NCI-H748 (cell line): ENCODE measurements around the gene OTOP2.
A peak's percentile ranks its signal among the peaks of the same experiment; 100 is the strongest.
"Not testable (repeated sequence)": the region's sequence is repeated elsewhere in the genome, so short reads cannot be mapped to it uniquely, and the experiment has no call there.

Experiments
- DNase-seq: peaks from one replicate; lab custom pipeline; 2025; ENCODE audit not compliant: unreplicated experiment; lab: John Stamatoyannopoulos, UW

OTOP2 gene

GRCh38 chr17:74951680-74952421 lies 27.8 kb downstream of the OTOP2 start:
- DNase-seq: no peak

GRCh38 chr17:74952431-74953133 lies 28.5 kb downstream of the OTOP2 start:
- DNase-seq: no peak

DNA sequence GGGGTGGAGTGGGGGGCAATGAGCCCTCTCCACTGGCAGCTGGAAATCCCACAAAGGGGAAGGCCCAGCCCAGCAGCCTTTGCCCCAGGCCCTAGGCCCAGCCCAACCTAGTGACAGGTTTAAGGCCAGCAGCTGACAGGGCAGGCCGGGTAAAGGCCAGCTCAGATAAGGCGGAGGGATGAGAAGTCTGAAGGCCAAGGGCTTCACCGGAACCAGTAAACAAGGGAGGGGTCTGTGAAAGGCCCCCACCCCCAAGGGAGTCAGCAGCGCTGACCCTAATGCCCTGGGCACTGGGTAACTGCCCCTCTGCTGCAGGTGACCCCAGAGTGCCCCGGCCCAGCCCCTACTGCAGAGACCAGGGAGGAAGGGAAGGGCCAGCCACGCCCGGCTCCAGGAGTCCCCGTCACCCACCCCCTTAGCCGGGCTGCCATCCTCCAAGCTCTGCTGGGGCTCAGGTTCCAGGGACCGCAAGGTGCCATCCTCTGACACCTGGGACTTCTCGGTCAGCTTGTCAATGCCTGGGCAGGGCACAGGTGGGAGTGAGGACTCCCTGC lies 29.1 kb downstream of the OTOP2 start:
- DNase-seq: no peak

DNA sequence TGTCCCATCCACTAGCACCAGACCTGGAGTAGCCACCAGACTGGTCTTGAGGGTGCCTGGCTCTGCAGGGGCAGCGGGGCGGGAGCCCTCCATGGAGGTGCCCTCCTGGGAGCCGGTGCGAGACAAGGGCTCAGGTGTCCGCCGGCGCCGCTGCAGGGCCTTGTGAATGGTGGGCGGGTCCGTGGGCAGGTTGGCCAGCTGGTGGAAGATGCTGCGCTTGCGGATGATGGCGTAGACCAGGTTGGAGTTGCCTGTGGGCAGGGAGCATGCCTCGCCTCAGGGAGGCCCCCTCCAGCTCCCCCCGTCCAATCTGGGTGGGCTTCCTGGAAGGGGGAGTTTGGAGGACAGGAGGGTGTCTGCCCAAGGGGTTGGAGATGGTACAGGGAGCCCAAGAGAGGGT lies 30.0 kb downstream of the OTOP2 start:
- no peak for DNase-seq

DNA sequence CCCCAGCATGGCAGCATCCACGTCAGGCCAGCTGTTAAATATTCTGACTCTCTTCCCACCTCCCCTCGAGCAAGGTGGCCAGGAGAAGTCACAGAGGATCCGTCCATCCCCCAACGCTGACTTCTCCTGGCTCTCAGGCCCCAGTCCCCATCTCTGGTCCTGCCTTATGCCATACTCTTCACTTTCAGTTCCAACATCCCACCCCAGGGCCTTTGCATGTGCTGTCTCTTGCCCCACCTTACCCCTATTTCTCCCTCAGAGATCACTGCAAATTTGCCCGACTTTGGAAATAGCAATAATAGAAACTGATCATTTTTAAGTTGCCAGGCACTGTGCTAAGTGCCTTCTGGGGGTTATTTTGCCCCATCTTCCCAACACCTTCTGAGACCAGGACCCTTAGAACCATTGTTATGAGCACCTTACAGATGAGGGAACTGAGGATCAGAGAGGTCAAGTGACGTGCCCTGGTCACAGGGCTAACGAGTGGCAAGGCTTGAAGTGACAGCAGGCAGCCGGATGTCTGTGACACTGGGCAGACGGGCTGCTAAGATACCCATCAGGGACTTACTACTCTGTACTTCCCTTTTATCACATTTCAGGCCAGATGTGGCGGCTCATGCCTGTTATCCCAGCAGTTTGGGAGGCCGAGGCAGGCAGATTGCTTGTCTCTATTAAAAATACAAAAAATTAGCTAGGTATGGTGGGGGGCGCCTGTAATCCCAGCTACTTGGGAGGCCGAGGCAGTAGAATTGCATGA lies 30.8 kb downstream of the OTOP2 start:
- DNase-seq: no peak

DNA sequence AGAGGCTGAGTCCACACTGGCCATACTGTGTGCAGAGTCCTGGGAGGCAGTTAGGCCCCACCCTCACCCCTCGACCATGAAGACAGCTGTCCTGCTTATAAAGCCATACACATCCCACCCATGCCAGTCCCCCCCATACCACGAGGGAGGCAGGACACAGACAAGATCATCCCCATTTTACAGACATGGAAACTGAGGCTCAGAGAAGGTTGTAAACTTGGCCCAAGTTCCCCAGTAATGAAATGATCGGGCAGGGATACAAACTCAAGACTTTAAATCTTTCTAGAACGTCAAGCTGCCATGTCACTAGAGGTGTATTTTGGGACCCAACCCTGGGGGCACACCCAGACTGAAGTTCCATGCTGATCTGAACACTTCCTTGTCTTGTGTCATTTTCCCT lies 32.0 kb downstream of the OTOP2 start:
- no peak for DNase-seq

- peak; percentile 49 for DNase-seq
These were observed 34.1 kb downstream of the OTOP2 start for GRCh38 chr17:74957935-74958740.

DNA sequence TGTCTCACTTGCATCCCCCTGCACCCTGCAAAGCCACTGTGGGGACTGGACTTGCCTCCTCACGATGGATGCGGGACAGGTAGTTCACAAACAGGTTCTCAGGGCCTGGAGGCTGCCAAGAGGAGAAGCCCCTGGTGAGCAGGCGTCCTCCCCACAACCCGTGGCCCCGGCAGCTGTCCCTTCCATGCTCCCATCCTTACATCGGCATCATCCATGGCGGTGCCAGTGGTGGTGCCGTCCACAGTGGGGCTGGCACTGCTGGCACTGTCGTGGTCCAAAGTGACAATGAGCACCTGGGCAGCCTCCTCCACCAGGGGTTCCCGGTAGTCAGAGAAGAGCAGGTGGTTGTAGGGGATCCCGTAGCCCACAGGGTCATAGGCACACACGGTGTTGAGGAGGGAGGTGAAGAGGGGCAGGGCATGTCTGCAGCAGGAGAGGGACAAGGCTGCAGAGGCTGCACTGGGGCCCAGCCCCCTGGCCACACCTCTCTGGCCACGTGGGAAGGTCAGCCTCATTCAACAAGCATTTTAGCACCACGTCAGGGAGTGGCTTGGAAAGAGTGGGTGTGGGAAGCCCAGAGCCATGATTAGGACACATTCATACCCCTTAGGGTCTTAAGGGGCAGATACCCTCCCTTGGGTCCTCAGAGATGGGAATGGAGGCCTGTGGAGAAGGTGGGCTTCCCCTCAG lies 35.9 kb downstream of the OTOP2 start:
- DNase-seq: no peak

DNA sequence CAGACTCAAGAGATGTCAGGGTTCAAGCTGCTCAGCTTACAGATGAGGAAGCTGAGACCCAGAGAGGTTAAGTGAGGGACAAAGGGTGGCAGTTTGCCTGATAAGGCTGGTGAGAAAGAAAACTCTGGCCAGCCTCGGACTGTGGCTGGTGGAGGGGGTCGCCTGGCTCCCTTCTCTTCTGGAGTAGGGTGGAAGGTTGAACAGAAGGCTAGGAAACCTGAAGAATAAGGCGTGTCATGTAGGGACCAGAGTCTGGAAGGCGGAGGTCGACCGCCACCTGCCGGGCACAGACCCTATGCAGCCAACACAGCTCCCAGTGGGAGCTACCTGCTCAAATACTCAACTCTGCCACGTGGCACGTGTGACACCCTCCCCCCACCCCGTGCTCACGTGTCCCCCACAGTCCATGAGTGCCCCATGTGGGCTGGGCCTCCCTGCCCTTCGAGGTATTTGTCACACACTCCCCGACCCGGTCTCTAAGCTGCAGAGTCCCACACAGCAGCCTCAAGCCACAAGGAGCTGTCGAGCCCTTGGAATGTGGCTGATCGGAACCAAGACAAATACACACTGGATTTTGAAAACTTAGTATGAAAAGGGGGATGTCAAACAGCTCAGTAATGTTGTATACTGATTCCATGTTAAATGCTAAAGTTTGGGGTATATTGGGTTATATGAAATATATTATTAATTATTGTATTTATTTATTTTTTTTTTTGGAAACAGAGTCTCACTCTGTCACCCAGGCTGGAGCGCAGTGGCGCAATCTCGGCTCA lies 36.7 kb downstream of the OTOP2 start:
- DNase-seq: no peak

DNA sequence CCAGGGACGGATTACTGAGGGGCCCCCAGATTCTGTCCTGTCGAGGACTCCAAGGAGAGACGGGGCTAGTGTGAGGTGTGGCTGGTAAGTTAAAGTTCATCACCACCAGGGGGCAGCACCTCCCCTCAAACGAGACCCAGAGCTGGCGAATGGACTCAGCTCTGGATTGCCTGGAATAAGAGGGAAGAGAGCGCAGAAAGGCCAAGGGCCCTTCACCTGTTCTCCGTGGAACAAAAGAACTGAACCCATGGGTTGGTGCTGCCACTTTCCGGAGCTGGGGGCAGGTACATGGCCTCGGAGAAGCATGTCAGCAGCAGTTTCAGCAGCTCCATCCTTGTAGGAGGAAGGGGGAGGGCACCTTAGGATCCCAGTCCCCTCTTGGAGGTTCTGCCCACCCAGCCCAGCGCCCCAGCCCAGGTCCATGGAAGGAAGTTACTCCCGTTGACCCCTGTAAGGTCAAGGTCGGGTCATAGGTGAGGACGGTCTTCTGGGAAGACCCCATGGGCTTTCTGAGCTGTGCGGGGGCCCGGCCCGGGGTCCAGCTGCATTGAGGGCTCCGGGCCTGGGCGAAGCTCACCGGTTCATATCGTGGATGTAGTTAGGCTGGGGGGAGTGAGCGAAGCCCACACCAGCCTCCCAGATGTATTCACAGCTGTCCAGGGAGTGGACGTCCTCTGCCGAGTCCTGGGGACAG lies 37.7 kb downstream of the OTOP2 start:
- DNase-seq: peak; percentile 76

GRCh38 chr17:74962622-74963394 lies 38.7 kb downstream of the OTOP2 start:
- DNase-seq: no peak

- no peak for DNase-seq
These were observed 39.6 kb downstream of the OTOP2 start for GRCh38 chr17:74963656-74964055.

DNA sequence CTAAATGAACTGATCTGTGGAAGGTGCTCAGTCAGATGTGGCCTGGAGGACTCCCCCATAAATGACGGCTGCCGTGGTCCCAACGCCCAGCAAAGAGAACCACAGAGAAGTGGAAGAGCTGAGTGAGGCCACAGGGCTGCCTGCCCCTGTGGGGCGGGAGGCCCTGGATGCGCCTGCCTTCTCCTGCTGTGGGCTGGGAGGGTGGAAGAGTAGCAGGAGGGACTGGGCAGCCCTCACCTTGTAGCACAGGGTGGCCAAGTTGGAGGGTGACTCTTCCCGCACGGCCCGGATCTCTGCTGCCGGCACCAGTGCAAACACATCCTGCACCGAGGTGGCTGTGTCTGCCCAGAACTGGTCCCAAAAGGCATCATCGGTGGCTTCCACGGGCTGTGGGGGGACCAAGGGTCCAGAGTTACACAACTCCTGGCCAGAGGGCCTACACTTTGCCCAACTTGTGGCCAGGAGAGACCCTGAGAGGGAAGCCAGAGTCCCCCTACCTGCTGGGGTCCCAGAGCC lies 40.2 kb downstream of the OTOP2 start:
- no peak for DNase-seq

DNA sequence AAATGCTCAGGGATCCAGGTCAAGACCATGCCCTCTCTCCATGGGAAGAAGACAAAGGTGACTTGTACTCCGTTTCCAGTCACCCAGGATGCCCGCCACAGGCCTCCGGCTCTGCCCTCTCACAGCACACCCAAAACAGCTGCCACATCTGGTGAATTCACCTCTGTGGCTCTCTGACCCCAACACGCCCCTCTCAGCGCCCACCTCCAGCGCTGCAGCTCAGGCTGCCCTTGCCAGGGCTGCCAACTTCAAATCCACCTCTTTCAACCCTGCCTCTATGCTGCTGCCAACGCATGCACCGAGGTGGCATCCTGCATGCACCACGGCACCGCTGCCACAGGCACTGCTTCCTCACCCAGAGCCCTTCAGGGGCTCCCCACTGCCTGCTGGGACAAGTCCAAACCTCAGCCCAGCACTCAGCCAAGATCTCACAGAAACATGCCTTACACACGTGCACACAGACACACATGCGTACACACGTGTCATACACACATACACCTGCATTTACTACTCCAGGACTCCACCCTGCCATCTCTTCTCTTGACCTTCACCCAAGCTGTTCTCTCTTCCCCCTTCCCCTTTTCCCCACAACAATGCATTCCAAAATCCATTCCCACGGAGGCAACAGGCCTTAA lies 41.0 kb downstream of the OTOP2 start:
- no peak for DNase-seq

GRCh38 chr17:74968361-74968780 lies 44.3 kb downstream of the OTOP2 start:
- no peak for DNase-seq

DNA sequence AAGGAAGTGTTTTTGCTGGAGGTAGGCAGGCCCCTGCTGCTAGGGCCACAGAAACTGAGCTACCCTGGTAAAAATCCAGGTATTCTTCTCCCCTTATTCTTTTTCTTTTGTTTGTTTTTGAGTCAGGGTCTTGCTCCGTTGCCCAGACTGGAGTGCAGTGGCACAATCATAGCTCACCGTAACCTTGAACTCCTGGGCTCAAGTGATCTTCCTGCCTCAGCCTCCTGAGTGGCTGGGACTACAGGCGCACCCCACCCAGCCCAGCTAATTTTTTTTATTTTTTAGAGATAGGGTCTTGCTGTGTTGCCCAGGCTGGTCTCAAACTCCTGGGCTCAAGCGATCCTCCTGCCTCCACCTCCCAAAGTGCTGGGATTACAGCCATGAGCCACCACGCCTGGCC lies 45.4 kb downstream of the OTOP2 start:
- not testable (repeated sequence) for DNase-seq

DNA sequence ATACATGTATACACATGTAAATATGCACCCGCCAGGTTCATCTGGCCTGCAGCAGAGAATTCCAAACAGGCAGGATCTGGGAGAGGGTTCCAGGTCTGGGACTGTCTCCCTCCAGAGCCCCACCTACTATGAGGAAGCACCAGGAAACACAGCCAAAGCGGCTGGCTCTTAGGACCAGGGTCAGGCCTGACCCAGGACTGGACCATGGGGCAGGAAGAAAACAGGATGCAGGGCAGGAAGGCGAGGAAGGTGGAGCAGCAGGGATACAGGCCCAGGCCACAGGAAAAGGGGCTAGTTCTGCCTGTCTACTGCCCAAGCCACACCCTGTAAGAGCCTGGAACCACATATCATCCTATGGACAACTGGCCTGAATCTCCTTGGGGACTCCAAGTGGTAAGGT lies 46.3 kb downstream of the OTOP2 start:
- no peak for DNase-seq
